Activated naive CD8-positive, alpha-beta T cell treated with anti-CD3 and anti-CD28 coated beads for 36 hours (primary cell): ENCODE measurements around the gene ZBP1. TPM values are rescaled to one million over a fixed set of nuclear protein-coding genes. Genes with fewer than 3 reads are reported as not detected.

ENCODE experiments used
- total RNA-seq, 2 experiments: library from RNA; stranded (reverse); gene quantifications; one replicate each; pipeline ENCODE4 v1.2.3, GENCODE V29; 2021

Gene ZBP1
- total RNA-seq, 2 experiments from 2014 or later, result 0.68 to 1.2 TPM

Other genes starting within 250 kb of the ZBP1 start
- gene RBM38, start 229.0 kb downstream of the ZBP1 start, total RNA-seq, result 100 to 1,000 TPM; 142 to 144 TPM
- gene CTCFL, start 95.3 kb downstream of the ZBP1 start, total RNA-seq, result not detected
- not detected for gene PCK1, start 59.3 kb downstream of the ZBP1 start, total RNA-seq
- gene PMEPA1, start 89.6 kb upstream of the ZBP1 start, total RNA-seq, result 1 to 10 TPM; 1.0 to 1.7 TPM